Adrenal gland (tissue), 12 donors: ENCODE results near the gene INSRR. TPM values are rescaled to one million over a fixed set of nuclear protein-coding genes. Genes with fewer than 3 reads are reported as not detected.
A peak's percentile ranks its signal among the peaks of the same experiment; 100 is the strongest.

ENCODE experiments used
- DNase-seq, 7 donors: peaks; one replicate each; pipeline ENCODE4 v3.0.0-alpha.2; 2019 to 2020
- H3K27ac ChIP-seq, 5 donors: fragments of 200-600 bp; sonication (generic) in 4 of 5; 1 replicate in 3 of 5; 2 replicates in 2 of 5; pipeline versions ENCODE4 v1.5.1 to v1.8.0; 2016 to 2020; ENCODE audit warnings: mild to moderate bottlenecking in 1 of 5
- H3K27me3 ChIP-seq: fragments of 200-600 bp; 2 replicates; pipeline ENCODE4 v1.8.0; 2021
- H3K36me3 ChIP-seq, 2 donors: fragments of 200-600 bp; replicated peaks in 1 of 2; 1 replicate in 1 of 2; 2 replicates in 1 of 2; pipeline versions ENCODE4 v1.5.1 to v1.8.0; 2018 to 2022
- H3K4me1 ChIP-seq, 2 donors: fragments of 200-600 bp; replicated peaks in 1 of 2; 1 replicate in 1 of 2; 2 replicates in 1 of 2; pipeline versions ENCODE4 v1.5.1 to v1.8.0; 2018 to 2021
- H3K4me3 ChIP-seq, 4 donors: fragments of 200-600 bp; sonication (generic) in 3 of 4; one replicate each; pipeline ENCODE4 v1.5.1; 2016 to 2018
- H3K9me3 ChIP-seq, 3 donors: fragments of 200-600 bp; sonication (generic) in 1 of 3; replicated peaks in 1 of 3; 1 replicate in 2 of 3; 2 replicates in 1 of 3; pipeline versions ENCODE4 v1.5.1 to v1.8.0; 2016 to 2021
- POLR2A ChIP-seq, 2 donors: fragments of 450-650 bp; IDR thresholded peaks; one replicate each; pipeline ENCODE4 v1.6.1; 2017; ENCODE audit warnings: antibody characterized with exemption in 2 of 2, mild to moderate bottlenecking in 2 of 2, moderate library complexity in 1 of 2
- WGBS, 4 donors: extraction: QIAGEN DNeasy Blood & Tissue Kit in 2 of 4; methylation state at CpG; one replicate each; pipeline versions ENCODE4 v1.1.5 to v1.1.7; 2013 to 2017; 5-methylcytosine and 5-hydroxymethylcytosine counted together
- intact Hi-C, 2 donors: fragments of 100-400 bp; cut with DNase I; formaldehyde crosslinking; loops; one replicate each; pipeline versions ENCODE4 v1.14.1 to v1.15.0; 2022 to 2023
- polyA plus RNA-seq, 3 donors: library from polyadenylated mRNA; stranded (reverse); fragments of 200-250 nt in 2 of 3; fragments of 350-450 nt in 1 of 3; fragmentation: Illumina TruSeq in 1 of 3; extraction: RNeasy Lipid Tissue Mini Kit (QIAGEN cat#74804) in 1 of 3; gene quantifications; one replicate each; pipeline ENCODE4 v1.2.3, GENCODE V29; 2013 to 2014
- total RNA-seq, 9 donors: library from RNA; depleted of rRNA in 4 of 9; stranded (reverse); fragments of >200 nt in 4 of 9; fragments of 120-200 nt in 1 of 9; fragmentation: NEBNext Ultra II Directional in 1 of 9; extraction: Animal tissue kit (Norgen Biotek cat#: 25700) in 1 of 9; gene quantifications; one replicate each; pipeline versions ENCODE4 v1.1.0 to v1.2.4, GENCODE V29; 2013 to 2023
- TF ChIP-seq, protein P1 (sequence below), 6 experiments: fragments of 450-650 bp in 4 of 6; fragments of 200-600 bp in 2 of 6; sonication (generic) in 1 of 6; IDR thresholded peaks; 1 replicate in 5 of 6; 2 replicates in 1 of 6; pipeline versions ENCODE4 v1.5.1 to v1.8.0; 2016 to 2021; ENCODE audit warnings: antibody characterized with exemption in 6 of 6, mild to moderate bottlenecking in 2 of 6, moderate library complexity in 1 of 6
- donor health status: healthy with polysubstance abuse.
- donor health status: Bipolar disorder and iron deficiency.
- donor health status: DM: yes; HTN: yes; CAD: no.
- donor health status: DM: no; HTN: no; CAD: no.
- donor health status: DM: no; HTN: no; CAD: no.
- donor health status: DM: yes; HTN: yes; CAD: no.

INSRR gene
- total and polyA plus RNA-seq, 12 donors: 0.04 to 8.7 (median 0.35) TPM; not detected in 2

DNA sequence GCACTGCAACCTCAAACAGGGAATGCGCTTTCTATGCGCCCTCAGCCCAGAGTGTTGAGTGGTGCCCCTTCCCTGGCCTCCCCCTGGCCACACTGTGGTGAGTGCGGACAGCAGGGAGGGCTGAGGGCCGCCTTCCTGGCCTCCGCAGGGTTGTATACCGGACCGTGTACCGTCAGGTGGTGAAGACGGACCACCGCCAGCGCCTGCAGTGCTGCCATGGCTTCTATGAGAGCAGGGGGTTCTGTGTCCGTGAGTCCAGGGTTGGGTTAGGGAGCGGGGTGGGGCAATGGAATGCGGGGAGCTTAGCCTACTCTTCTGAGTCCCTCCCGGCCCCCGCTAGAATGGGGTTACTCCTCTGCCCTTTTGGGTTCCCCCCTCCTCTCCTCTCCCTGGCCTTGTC lies 46.3 kb upstream of the INSRR start:
- TF ChIP-seq POLR2A (IDR thresholded peaks at IDR 0.05): no peak
- TF ChIP-seq, protein P1, sequence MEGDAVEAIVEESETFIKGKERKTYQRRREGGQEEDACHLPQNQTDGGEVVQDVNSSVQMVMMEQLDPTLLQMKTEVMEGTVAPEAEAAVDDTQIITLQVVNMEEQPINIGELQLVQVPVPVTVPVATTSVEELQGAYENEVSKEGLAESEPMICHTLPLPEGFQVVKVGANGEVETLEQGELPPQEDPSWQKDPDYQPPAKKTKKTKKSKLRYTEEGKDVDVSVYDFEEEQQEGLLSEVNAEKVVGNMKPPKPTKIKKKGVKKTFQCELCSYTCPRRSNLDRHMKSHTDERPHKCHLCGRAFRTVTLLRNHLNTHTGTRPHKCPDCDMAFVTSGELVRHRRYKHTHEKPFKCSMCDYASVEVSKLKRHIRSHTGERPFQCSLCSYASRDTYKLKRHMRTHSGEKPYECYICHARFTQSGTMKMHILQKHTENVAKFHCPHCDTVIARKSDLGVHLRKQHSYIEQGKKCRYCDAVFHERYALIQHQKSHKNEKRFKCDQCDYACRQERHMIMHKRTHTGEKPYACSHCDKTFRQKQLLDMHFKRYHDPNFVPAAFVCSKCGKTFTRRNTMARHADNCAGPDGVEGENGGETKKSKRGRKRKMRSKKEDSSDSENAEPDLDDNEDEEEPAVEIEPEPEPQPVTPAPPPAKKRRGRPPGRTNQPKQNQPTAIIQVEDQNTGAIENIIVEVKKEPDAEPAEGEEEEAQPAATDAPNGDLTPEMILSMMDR (IDR thresholded peaks at IDR 0.05): no peak
- no peaks in the 10 kb centered on the region for H3K9me3 ChIP-seq
- 68 to 83% (median 80%) methylated on average over 5 to 16 of the region's 16 CpGs for WGBS, 4 donors
- H3K27ac ChIP-seq: peak overlapping the region in 1 of 5 donors; percentile 90
- H3K27me3 ChIP-seq: no peaks in the 10 kb centered on the region
- DNase-seq: no peak
- H3K36me3 ChIP-seq: no peaks in the 10 kb centered on the region
- intact Hi-C loops: no loop called here
- H3K4me1 ChIP-seq: peaks cover 0 to 10% of the 10 kb centered on the region in 2 donors
- H3K4me3 ChIP-seq: no peak overlapping the region

DNA sequence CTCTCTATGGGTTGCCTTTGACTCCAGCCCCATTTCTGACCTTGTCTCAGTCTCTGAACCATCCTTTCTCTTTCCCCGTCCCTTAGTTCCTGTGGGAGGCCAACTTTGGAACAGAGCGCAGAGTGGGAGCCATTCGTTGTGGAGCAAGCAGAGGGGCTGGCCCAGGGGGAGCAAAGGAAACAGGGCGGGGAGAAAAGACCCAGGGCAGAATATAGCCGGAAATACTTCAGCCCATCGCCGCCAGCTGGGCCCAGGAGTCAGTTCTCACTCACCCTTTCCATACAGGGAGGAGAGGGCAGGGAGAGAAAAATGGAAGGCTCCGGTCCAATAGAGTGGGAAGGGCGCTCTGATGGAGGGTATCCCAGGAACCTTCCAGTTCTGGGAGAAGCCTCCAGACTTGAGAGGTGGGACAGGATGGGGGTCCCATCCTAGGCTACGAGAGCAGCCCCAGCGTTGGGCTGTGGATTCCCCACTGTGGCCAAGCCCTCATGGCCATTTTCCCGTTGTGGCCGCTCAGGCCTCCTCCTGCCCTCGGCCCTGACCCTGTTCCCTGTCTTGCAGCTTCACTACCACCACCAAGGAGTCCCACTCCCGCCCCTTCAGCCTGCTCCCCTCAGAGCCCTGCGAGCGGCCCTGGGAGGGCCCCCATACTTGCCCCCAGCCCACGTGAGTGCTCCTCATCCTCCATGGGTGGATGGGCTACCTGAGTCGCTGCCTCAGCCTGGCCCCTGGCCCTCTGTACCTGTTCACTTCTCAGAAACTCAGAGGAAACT lies 45.5 kb upstream of the INSRR start:
- Histone ChIP-seq H3K36me3 (no peaks in the 10 kb centered on the region), H3K9me3 (no peaks in the 10 kb centered on the region), H3K4me1 (peaks cover 0 to 10% of the 10 kb centered on the region in 2 donors), H3K27me3 (no peaks in the 10 kb centered on the region), H3K27ac (peak overlapping the region in 2 of 5 donors; percentile 26 to 90), H3K4me3 (no peak overlapping the region)
- intact Hi-C loops: no loop called here
- 67 to 70% (median 69%) methylated on average over 13 to 19 of the region's 19 CpGs for WGBS, 4 donors
- TF ChIP-seq, protein P1 (IDR thresholded peaks at IDR 0.05): no peak
- TF ChIP-seq POLR2A (IDR thresholded peaks at IDR 0.05): no peak
- DNase-seq: no peak

DNA sequence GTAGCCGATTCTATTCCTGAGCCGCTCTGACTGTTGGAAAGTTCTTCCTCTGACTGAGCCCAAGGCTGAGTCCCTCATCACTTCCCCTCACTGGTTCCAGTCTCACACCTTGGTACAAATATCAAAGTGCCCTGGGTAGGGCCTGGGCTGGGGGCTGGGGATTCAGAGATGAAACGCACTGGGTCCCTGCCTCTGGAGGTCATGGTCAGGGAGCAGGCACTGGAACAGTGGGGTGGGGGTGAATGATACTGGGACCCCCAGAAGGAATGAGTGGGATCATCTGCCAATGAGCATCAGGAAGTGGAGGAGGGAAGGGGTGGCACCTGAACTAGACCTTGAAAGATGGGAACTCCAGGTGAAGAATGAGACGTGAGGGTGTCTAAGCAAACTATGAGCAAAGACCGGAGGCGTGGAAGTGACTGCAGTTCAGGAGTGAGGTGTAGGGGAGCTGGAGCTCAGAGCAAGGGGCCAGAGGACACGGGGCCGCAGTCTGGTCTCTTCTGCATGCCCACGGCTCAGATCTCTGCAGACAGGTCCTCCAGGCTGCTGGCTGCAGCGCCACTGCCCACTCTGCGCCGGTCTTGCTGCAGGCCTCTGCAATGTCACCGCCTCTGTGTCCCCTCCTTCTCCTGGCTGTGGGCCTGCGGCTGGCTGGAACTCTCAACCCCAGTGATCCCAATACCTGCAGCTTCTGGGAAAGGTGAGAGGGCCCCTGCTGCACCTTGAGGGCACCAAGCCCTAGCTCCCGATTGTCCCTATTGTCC lies 44.6 kb upstream of the INSRR start:
- intact Hi-C loops: no loop called here
- TF ChIP-seq, protein P1 (IDR thresholded peaks at IDR 0.05): no peak
- TF ChIP-seq POLR2A (IDR thresholded peaks at IDR 0.05): no peak

More for the DNA sequence above, 44.6 kb upstream of the INSRR start:
- no peak overlapping the region for H3K4me3 ChIP-seq
- H3K9me3 ChIP-seq: no peaks in the 10 kb centered on the region
- no peak for DNase-seq
- 74 to 80% (median 77%) methylated on average over 15 of the region's 15 CpGs for WGBS, 4 donors
- H3K27me3 ChIP-seq: no peaks in the 10 kb centered on the region
- H3K4me1 ChIP-seq: peaks cover 0 to 12% of the 10 kb centered on the region in 2 donors
- H3K27ac ChIP-seq: peak overlapping the region in 2 of 5 donors; percentile 26 to 90
- H3K36me3 ChIP-seq: no peaks in the 10 kb centered on the region
